IPS-NIHi7 (cell line): ENCODE results near the gene GCN1.

ENCODE experiments used
- DNase-seq: peaks from one replicate; pipeline ENCODE4 v3.0.0; 2012; ENCODE audit warnings: mixed read lengths; ENCODE audit errors: extremely low spot score

Gene GCN1

GRCh38 chr12:120093592-120094355 lies 100.7 kb downstream of the GCN1 start:
- peak; percentile 91 for DNase-seq

DNA sequence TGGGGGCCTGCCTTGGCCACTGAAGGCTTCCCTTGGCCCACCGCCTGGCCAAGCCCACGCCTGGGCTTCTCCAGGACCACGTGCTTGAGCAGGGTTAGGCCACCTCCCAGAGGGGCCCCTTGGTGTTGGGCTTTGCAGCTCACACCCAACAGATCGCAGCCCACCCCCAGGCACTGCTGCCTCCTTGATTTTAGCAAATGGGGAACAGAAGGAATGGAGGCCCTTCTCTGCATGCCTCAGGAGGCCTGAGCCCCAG lies 101.3 kb downstream of the GCN1 start:
- no peak for DNase-seq

GRCh38 chr12:120092551-120093335 lies 101.8 kb downstream of the GCN1 start:
- DNase-seq, result no peak

- no peak for DNase-seq
Observed at GRCh38 chr12:120091371-120092090, 103.0 kb downstream of the GCN1 start.

GRCh38 chr12:120090626-120091295 lies 103.8 kb downstream of the GCN1 start:
- no peak for DNase-seq

DNA sequence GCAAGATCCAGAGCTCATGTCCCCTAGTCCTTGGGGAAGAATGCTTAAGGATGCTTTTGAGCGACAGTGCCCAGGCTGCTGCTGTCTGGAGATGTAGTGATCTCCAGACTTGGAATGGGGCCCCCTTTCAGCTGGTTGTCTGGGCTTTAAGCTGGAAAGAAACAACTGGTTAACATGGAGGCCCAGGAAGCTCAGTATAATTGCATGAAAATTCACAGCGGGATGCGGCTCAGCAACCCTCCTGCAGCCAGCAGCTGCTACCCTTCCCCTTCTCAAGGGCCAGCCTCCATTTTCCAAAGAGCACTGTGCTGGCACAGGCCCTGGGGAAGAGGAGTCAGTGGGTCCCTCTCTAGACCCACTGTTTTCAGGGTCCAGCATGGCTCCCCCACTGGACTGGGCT lies 104.3 kb downstream of the GCN1 start:
- no peak for DNase-seq

GRCh38 chr12:120089796-120090195 lies 104.7 kb downstream of the GCN1 start:
- no peak for DNase-seq

DNA sequence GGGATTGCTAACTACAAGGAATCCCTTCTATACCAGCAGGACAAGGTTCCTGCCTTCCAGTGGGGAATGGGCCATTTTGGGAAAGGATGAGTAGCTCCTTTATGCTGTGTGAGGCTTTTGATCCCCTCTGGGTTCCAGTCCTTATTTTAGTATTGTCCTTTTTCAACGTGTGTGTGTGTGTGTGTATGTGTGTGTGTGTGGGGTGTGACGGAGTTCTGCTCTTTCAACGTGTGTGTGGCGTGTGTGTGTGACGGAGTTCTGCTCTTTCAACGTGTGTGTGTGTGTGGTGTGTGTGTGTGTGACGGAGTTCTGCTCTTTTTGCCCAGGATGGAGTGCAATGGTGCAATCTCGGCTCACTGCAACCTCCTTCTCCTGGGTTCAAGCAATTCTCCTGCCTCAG lies 105.4 kb downstream of the GCN1 start:
- no peak for DNase-seq

GRCh38 chr12:120086801-120087621 lies 107.5 kb downstream of the GCN1 start:
- peak; percentile 100 for DNase-seq

GRCh38 chr12:120085920-120086645 lies 108.4 kb downstream of the GCN1 start:
- DNase-seq, result peak; percentile 53

GRCh38 chr12:120081641-120082040 lies 112.9 kb downstream of the GCN1 start:
- DNase-seq, result no peak

- no peak for DNase-seq
Observed at GRCh38 chr12:120079411-120080400, 114.8 kb downstream of the GCN1 start.

- no peak for DNase-seq
Observed at GRCh38 chr12:120078868-120079267, 115.6 kb downstream of the GCN1 start.

DNA sequence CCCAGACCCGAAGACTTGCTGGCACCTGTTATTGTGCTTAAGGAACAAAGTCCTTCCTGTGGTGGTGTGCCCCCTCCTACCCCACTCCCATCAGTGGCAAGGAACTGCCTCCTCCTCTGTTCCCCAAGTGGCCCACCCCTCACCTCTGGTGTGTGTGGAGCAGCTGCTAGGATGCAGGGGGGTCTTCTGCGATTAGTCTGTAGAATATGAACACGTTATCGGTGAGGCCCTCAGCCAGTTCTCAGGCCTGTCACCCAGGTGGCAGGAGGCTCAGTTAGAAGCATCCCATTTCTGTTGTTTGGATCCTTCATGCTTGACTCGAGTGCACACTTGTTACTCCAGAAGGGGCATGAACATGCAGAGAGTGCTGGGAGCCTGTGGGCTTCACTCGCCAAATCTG lies 117.3 kb downstream of the GCN1 start:
- no peak for DNase-seq
